ENCODE data around the gene FBXL7.

The FBXL7 gene

DNA sequence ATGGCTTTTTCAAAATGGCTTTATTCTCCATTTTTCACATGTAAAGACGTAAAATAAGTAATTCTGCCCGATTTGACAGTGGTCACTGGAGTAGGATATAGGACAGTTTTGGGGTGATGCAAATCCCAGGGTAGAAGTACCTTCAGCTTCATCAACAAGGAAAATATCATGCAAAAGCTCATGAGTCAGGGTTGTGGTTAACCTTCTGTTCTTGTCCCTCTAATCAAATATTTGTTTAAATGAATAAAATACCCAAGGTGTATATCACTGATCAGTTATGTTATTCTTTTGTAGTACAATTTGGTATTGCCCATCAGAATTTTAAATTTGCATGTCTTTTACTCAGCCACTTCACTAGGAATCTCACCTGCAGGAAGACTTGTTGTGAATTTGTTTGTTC, 40.0 kb downstream of the FBXL7 start:
- H3K27ac ChIP-seq, result no peak overlapping the region
- TF ChIP-seq, protein P1, sequence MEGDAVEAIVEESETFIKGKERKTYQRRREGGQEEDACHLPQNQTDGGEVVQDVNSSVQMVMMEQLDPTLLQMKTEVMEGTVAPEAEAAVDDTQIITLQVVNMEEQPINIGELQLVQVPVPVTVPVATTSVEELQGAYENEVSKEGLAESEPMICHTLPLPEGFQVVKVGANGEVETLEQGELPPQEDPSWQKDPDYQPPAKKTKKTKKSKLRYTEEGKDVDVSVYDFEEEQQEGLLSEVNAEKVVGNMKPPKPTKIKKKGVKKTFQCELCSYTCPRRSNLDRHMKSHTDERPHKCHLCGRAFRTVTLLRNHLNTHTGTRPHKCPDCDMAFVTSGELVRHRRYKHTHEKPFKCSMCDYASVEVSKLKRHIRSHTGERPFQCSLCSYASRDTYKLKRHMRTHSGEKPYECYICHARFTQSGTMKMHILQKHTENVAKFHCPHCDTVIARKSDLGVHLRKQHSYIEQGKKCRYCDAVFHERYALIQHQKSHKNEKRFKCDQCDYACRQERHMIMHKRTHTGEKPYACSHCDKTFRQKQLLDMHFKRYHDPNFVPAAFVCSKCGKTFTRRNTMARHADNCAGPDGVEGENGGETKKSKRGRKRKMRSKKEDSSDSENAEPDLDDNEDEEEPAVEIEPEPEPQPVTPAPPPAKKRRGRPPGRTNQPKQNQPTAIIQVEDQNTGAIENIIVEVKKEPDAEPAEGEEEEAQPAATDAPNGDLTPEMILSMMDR (conservative IDR thresholded peaks at IDR 0.05; ENCODE audit: low read depth), result no peak
- POLR2A ChIA-PET (ENCODE audit: low non-redundant PET), result no interaction called here
- no peak for DNase-seq (ENCODE audit: low spot score)
- CTCF ChIA-PET, result no interaction called here

DNA sequence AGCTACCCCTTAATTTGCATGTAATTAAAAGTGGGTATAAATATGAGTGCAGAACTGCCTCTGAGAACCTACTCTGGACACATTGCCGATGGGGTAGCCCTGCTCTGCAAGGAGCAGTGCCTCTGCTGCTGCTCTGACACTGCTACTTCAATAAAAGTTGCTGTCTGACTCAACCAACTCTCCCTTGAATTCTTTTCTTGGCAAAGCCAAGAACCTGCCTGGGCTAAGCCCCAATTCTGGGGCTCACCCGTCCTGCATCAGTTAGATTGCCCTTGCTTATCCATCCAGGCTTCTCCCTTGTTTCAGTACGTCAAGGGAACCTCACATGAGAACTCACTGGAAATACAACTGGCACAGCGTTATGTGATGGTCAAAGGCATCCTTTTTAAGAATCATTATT, 44.1 kb downstream of the FBXL7 start:
- ChIA-PET CTCF (no interaction called here), POLR2A (ENCODE audit: low non-redundant PET) (no interaction called here)
- DNase-seq (ENCODE audit: low spot score), result no peak
- H3K27ac ChIP-seq, result no peak overlapping the region
- TF ChIP-seq, protein P1 (conservative IDR thresholded peaks at IDR 0.05; ENCODE audit: low read depth), result no peak

DNA sequence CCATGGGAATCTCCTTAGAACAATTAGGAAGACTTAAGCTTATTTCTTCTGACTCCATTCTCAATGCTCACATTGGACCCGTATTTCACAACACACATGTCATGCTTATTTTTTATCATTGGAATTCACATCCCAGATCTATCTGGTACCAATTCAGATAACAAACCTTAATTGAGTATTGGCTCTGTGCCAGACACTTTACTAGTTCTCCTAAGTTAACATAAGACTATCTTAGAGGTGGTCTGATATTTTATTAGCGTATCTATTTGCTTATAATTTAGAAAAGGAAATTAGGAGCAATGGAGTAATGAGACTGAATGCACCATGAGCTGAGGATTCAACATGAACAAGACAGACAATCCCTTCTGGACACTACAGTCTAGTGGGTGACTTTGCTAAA, 45.1 kb downstream of the FBXL7 start:
- POLR2A ChIA-PET (ENCODE audit: low non-redundant PET), result no interaction called here
- TF ChIP-seq, protein P1 (conservative IDR thresholded peaks at IDR 0.05; ENCODE audit: low read depth), result no peak
- DNase-seq (ENCODE audit: low spot score), result no peak
- CTCF ChIA-PET, result interaction anchor here (0.6 kb wide), 1 partner anchor 30 kb away, joined by 3 read pairs; no protein-coding TSS in a partner anchor
- H3K27ac ChIP-seq, result no peak overlapping the region

DNA sequence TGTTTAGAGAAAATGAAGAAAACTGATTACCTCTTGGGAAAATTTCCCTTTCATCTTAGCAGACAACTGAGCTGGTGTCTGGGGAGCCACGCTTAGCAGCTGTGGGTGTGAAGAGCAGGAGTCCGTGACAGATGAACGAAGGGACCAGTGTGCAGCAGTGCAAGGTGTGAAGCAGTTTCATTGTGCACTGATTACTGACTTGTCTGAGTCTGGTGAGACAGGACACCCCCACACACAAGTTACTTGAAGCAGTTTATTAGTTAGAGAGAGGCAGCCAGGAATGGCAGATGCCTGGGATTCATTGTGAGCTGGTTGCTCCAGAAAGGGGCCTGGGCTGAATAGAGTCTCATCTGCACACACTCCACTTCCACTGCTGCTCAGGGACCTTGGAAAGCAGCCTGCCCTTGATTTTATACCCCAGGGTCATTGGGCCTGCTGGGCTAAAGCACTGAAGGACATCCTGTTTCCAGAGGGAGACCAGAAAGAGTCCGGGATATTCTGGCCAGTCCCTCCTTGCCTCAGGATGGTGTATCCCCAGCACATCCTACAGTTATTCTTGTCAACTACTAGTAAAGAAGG, 47.4 kb downstream of the FBXL7 start:
- no peak for DNase-seq (ENCODE audit: low spot score)
- ChIA-PET POLR2A (ENCODE audit: low non-redundant PET) (no interaction called here), CTCF (no interaction called here)
- H3K27ac ChIP-seq, result no peak overlapping the region
- TF ChIP-seq, protein P1 (conservative IDR thresholded peaks at IDR 0.05; ENCODE audit: low read depth), result no peak

DNA sequence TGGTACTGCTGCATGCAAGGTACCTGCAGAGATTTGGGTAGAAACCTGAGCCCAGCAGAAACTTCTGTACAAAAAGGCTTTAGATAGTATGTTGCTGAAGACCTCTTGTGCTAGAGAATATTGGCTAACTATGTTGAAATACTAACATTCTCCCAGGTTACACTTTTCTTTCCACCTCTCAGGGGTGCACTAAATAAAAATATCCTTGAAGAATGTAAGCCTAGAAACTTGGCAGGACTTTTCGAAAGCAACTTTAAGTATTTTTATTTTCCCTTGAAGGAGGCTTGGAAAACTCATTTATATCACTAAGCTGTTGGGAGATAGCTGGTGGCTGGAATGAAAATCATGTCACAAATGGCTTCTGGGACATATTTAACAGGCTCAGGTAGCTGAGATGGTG, 50.0 kb downstream of the FBXL7 start:
- ChIA-PET POLR2A (ENCODE audit: low non-redundant PET) (no interaction called here), CTCF (no interaction called here)
- no peak overlapping the region for H3K27ac ChIP-seq
- TF ChIP-seq, protein P1 (conservative IDR thresholded peaks at IDR 0.05; ENCODE audit: low read depth), result no peak
- no peak for DNase-seq (ENCODE audit: low spot score)

DNA sequence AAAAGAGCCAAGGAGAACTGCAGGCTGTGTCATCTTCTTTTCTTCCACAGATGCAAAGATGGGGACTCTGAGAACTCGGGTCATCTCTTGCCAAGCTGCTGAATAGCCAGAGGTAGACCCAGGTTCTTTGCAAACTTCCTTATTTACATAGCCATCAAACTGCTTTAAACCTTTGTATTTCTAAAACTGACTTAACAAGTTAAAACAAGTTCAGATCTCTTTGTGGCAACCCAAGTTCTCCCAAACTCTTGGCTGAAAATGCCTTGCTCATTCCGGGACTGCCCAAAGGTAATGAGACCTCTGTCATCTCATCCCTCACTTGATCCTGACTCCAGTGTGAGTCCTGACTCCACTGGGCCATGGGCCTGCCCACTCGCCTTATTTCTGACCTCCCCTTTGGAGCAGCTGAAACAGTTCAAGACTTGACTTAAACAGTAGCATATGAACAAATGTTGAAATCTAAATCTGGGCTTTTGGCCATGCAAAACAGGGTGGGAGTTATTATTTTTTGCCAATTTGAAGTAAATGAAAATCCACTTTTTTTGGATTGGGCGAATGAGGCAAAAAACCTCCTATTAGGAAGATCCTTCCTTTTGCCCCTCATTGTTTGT, 50.6 kb downstream of the FBXL7 start:
- ChIA-PET POLR2A (ENCODE audit: low non-redundant PET) (no interaction called here), CTCF (no interaction called here)
- TF ChIP-seq, protein P1 (conservative IDR thresholded peaks at IDR 0.05; ENCODE audit: low read depth), result no peak
- H3K27ac ChIP-seq, result no peak overlapping the region
- DNase-seq (ENCODE audit: low spot score), result no peak
